NK-92 (cell line): ENCODE results near the gene FGF22.
"Not testable (repeated sequence)": the region's sequence is repeated elsewhere in the genome, so short reads cannot be mapped to it uniquely, and the experiment has no call there.

Source experiments
- DNase-seq: peaks from one replicate; lab custom pipeline; 2025; ENCODE audit not compliant: unreplicated experiment; lab: John Stamatoyannopoulos, UW

FGF22 gene

DNA sequence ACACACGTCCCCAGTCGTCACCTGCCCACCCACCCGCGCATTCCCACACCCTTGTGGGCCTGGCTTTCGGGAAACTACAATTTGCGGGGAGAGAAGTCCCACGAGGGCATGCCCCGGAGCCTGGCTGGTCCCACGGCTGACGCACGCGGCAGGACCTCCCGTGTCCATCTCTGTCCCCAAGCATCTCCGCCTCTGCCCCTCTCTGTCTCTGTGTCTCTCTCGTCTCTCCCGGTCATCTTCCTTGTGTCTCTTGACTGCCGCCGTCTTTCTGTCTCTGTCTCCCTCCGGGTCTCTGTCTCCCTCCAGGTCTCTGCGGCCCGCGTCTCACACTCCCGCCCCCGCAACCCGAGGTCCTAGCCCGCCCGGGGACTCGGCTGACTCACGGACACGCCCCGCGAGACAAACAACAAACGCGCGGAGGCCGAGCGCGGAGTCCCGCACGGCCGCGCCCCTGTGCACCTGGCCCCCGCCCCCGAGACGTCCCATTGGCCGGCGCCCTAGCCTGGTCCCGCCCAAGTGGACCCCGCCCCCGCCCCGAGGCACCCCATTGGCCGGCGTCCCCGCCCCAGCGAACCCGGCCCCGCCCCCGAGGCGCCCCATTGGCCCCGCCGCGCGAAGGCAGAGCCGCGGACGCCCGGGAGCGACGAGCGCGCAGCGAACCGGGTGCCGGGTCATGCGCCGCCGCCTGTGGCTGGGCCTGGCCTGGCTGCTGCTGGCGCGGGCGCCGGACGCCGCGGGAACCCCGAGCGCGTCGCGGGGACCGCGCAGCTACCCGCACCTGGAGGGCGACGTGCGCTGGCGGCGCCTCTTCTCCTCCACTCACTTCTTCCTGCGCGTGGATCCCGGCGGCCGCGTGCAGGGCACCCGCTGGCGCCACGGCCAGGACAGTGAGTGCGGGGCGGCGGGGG is at the start of gene FGF22:
Gene FGF22, plus strand, starts transcription at position 627 of the 908 bp plus-strand sequence. Its CDS starts 47 bp downstream, at position 674.
- DNase-seq, result peak; percentile 67

- no peak for DNase-seq
These were observed 49.3 kb upstream of the FGF22 start for GRCh38 chr19:590396-590745.

- no peak for DNase-seq
These were observed 49.0 kb upstream of the FGF22 start for GRCh38 chr19:590750-591098.

GRCh38 chr19:591099-591958 is 48.4 kb upstream of the FGF22 start:
- no peak for DNase-seq

DNA sequence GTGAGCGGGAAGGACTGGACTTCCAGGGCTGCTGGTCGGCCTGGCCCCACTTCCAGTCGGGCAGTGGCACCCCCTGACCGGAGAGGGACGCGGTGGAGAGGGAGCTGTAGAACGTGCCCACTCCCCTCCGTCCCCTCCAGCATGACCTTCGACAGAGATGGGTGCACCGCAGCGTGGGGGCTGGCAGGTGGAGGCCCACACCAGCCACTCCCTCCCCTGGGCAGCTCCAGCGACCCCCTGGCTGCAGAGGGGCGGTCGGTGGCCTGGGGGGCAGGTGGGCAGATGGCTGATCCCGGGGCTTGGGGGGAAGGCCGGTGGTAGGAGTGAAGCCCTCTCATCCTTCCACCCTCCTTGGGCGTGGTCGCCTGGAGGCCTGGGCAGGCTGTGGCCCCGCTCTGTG is 47.6 kb upstream of the FGF22 start:
- no peak for DNase-seq

- DNase-seq, result no peak
These were observed 46.6 kb upstream of the FGF22 start for GRCh38 chr19:593055-593454.

GRCh38 chr19:593505-593904 is 46.2 kb upstream of the FGF22 start:
- DNase-seq, result no peak

DNA sequence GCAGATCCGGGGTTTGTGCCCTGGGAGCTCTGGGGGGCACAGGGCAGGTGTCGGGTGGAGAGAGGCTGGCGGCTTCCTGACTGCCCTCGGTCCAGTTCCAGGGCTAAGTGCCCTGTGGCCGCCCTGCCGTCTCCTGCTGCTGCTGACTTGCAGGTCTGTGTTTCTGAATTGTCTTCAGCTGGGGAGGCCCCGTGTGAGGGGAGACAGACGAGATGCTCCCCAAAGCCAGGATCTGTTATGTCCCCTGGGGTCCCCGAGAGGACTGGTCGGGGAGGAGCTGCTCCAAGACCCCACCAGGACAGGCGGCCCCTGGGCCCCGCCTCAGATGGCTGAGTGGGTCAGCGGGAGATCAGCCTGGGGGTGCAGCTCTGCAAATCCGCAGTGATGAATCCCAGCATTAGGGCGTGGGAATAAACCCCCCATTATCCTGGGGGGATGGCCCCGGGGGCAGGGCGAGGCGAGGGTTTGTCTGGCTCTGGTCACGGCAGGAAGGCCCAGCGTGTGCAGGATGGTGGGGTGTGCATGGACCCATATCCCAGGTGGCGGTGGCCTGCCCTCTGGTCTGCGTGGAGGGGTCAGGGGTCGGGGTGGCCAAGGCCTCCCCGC is 45.3 kb upstream of the FGF22 start:
- DNase-seq, result no peak

DNA sequence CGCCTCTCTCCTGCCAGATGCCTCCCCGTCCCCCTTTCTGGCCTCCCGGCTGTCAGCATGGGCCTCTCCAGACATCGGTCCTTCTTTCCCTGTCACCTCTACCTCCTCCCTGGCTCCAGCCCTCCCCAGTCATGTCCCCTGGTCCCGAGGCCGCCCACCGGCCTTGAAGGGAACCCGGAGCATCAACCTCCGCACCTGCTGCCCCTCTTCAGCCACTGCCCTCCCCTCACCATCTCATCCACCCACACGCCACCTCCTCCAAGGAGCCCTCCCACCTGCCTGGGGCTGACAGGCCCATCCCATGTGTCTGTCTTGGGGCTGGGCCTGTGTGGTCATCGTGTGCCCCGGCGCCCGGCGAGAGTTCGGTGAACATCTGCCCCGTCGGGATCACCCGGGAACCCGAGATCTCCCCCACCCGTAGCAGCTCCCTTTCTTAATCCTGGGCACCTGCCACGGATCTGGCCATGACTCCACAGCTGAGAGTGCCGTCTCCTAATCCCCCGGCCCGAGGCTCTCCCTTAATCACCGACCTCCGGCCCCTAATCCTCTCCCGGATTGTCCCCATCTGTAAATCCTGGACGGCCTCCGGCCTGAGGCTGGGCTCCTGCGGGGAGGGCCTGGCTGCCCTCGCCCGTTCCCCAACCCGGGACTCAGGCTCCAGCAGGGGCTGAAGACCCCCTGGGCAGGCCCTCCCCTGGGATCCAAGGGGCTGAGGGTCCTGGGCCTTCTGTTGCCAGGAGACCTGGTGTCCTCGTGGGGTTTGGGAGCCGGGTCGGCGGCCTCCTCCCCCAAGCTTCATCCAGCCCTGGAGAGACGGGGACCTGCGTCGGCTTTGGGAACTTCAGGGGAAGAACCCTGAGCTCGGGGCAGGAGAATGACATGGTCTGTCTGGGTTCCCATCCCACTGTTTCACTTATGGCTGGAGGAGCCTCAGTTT is 44.1 kb upstream of the FGF22 start:
- no peak for DNase-seq

GRCh38 chr19:596263-596655 is 43.4 kb upstream of the FGF22 start:
- no peak for DNase-seq

DNA sequence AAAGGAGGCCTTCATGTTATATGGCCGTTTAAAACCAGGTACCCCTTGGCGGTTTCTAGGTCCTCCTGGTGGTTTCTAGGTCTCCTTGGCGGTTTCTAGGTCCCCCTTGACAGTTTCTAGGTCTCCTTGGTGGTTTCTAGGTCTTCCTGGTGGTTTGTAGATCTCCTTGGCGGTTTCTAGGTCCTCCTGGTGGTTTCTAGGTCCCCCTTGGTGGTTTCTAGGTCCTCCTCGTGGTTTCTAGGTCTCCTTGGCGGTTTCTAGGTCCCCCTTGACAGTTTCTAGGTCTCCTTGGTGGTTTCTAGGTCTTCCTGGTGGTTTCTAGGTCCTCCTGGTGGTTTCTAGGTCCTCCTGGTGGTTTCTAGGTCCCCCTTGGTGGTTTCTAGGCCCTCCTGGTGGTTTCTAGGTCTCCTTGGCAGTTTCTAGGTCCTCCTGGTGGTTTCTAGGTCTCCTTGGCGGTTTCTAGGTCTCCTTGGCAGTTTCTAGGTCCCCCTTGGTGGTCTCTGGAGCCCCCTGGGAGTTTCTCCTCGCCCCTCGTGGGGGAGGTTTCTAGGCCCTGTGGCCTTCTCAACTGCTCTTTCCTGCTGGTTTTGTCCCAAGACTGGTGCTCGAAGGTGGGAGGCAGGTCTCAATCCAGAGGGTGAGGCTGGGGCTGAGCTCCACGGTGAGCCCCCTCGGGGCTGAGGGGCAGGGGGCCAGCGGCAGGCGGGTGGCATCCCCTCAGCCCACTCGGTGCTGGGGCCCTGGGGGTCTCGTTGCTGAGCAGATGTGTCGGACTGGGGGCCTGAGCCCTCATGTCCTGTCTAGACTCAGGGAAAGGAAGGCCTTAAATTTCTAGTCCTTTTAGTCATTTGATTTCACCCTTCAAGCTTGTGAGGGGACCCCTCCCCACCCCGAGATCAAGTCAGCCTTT is 42.0 kb upstream of the FGF22 start:
- no peak for DNase-seq

- DNase-seq, result no peak
These were observed 38.4 kb upstream of the FGF22 start for GRCh38 chr19:601310-601709.

DNA sequence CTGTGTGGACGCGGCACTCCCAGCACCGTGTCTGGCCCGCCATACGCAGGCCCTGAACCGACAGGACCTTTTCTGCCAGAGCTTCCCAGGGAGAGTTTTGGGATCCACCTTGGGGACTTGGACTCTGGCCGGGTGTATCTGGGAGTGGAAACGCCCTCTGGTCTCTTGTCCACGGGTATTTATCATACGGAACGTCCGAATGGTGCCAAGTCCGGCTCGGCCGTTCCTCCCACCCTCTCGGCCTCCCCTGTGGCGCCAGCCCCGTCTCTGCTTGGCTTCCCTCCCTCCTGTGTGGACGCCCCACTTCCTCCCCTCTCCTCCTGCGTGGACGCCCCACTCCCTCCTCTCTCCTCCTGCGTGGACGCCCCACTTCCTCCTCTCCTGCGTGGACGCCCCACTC is 37.9 kb upstream of the FGF22 start:
- no peak for DNase-seq

GRCh38 chr19:602391-603301 is 37.0 kb upstream of the FGF22 start:
- DNase-seq, result no peak

DNA sequence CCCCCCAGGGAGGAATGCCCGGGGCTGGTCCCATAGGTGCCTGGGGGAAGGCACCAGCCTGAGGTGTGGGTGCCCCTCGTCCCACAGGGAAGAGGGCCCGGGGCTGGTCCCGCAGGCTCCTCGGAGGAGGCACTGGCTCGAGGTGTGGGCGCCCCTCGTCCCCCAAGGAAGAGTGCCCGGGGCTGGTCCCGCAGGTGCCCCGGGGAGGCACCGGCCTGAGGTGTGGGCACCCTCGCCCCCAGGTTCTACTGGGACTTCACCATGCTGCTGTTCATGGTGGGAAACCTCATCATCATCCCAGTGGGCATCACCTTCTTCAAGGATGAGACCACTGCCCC is 36.4 kb upstream of the FGF22 start:
- not testable (repeated sequence) for DNase-seq

DNA sequence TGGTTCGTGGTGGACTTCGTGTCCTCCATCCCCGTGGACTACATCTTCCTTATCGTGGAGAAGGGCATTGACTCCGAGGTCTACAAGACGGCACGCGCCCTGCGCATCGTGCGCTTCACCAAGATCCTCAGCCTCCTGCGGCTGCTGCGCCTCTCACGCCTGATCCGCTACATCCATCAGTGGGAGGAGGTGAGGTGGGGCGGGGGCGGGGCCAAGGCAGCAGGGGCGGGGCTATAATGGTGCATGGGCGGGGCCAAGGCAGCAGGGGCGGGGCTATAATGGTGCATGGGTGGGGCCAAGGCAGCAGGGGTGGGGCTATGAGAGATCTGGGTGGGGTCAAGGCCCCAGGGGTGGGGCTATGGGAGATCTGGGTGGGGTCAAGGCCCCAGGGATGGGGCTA is 35.9 kb upstream of the FGF22 start:
- not testable (repeated sequence) for DNase-seq

DNA sequence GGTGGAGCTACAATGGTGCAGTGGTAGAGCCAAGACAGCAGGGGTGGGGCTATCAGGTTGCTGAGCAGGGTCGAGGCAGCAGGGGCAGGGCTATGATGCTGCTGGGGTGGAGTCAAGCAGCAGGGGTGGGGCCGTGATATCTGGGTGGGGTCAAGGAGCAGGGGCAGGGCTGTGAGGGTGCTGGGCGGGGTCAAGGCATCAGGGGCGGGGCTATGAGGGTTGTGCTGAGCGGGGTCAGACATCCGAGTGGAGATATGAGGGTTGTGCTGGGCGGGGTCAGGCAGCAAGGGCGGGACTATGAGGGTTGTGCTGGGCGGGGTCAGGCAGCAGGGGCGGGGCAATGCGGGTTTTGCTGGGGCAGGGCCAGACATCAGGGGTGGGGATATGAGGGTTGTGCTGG is 35.3 kb upstream of the FGF22 start:
- DNase-seq, result no peak

GRCh38 chr19:605061-605971 is 34.4 kb upstream of the FGF22 start:
- not testable (repeated sequence) for DNase-seq
